ENCODE results near the gene POLR2H. TPM values are rescaled to one million over a fixed set of nuclear protein-coding genes. Genes with fewer than 3 reads are reported as not detected.
A peak's percentile ranks its signal among the peaks of the same experiment; 100 is the strongest.

The POLR2H gene
- total RNA-seq, 1 experiment from 2014 or later = 138 TPM

- no peak for DNase-seq (ENCODE audit: low spot score)
Observed at GRCh38 chr3:184387174-184387714, 25.7 kb downstream of the POLR2H start.

GRCh38 chr3:184388164-184388935 lies 26.8 kb downstream of the POLR2H start:
- DNase-seq (ENCODE audit: low spot score) = no peak

GRCh38 chr3:184388936-184389230 lies 27.4 kb downstream of the POLR2H start:
- no peak for DNase-seq (ENCODE audit: low spot score)

GRCh38 chr3:184389384-184389783 lies 27.9 kb downstream of the POLR2H start:
- no peak for DNase-seq (ENCODE audit: low spot score)

- DNase-seq (ENCODE audit: low spot score) = no peak
Observed at GRCh38 chr3:184389935-184390528, 28.5 kb downstream of the POLR2H start.

- no peak for DNase-seq (ENCODE audit: low spot score)
Observed at GRCh38 chr3:184391266-184391665, 29.8 kb downstream of the POLR2H start.

- DNase-seq (ENCODE audit: low spot score) = no peak
Observed at GRCh38 chr3:184395320-184395660, 33.8 kb downstream of the POLR2H start.

GRCh38 chr3:184399410-184399809 lies 37.9 kb downstream of the POLR2H start:
- DNase-seq (ENCODE audit: low spot score) = no peak

- no peak for DNase-seq (ENCODE audit: low spot score)
Observed at GRCh38 chr3:184405075-184406030, 43.8 kb downstream of the POLR2H start.

- DNase-seq (ENCODE audit: low spot score) = no peak
Observed at GRCh38 chr3:184409331-184409926, 47.9 kb downstream of the POLR2H start.

GRCh38 chr3:184409946-184410500 lies 48.5 kb downstream of the POLR2H start:
- DNase-seq (ENCODE audit: low spot score) = no peak

GRCh38 chr3:184414418-184415202 lies 53.1 kb downstream of the POLR2H start:
- DNase-seq (ENCODE audit: low spot score) = no peak

- no peak for DNase-seq (ENCODE audit: low spot score)
Observed at GRCh38 chr3:184415203-184415490, 53.6 kb downstream of the POLR2H start.

- DNase-seq (ENCODE audit: low spot score) = peak; percentile 75
Observed at GRCh38 chr3:184417619-184418327, 56.3 kb downstream of the POLR2H start.

Small RNA genes within 50 kb of the gene (small RNA-seq; reads per million reads assigned to genes)
- gene SNORD66 = 84.6 reads per million, percentile 96 among the genes with 10 or more reads in this experiment

Other genes with a start within 250 kb of the POLR2H start
- 36.2 and 44.8 TPM in 2 replicates for gene EIF2B5, start 226.4 kb upstream of the POLR2H start, total RNA-seq (2014; rRNA removed; shearing (Covaris generic))
- gene DVL3, start 206.3 kb upstream of the POLR2H start, total RNA-seq (2014; rRNA removed; shearing (Covaris generic)) = 75.1 and 83.9 TPM in 2 replicates
- 280 and 309 TPM in 2 replicates for gene AP2M1, start 186.9 kb upstream of the POLR2H start, total RNA-seq (2014; rRNA removed; shearing (Covaris generic))
- 42.3 and 51.3 TPM in 2 replicates for gene ABCF3, start 175.5 kb upstream of the POLR2H start, total RNA-seq (2014; rRNA removed; shearing (Covaris generic))
- 0.63 and 1.4 TPM in 2 replicates for gene VWA5B2, start 132.1 kb upstream of the POLR2H start, total RNA-seq (2014; rRNA removed; shearing (Covaris generic))
- gene ALG3, start 112.7 kb upstream of the POLR2H start, total RNA-seq (2014; rRNA removed; shearing (Covaris generic)) = 103 and 117 TPM in 2 replicates
- 17.7 and 19.4 TPM in 2 replicates for gene EEF1AKMT4, start 112.0 kb upstream of the POLR2H start, total RNA-seq (2014; rRNA removed; shearing (Covaris generic))
- 0.13 TPM in 1 of 2 replicates, not detected in the other for gene CAMK2N2, start 100.2 kb upstream of the POLR2H start, total RNA-seq (2014; rRNA removed; shearing (Covaris generic))
- not detected in 2 replicates for gene ECE2, start 85.7 kb upstream of the POLR2H start, total RNA-seq (2014; rRNA removed; shearing (Covaris generic))
- 306 and 330 TPM in 2 replicates for gene PSMD2, start 62.5 kb upstream of the POLR2H start, total RNA-seq (2014; rRNA removed; shearing (Covaris generic))
- gene EIF4G1, start 47.1 kb upstream of the POLR2H start, total RNA-seq (2014; rRNA removed; shearing (Covaris generic)) = 494 and 497 TPM in 2 replicates
- gene FAM131A, start 24.1 kb upstream of the POLR2H start, total RNA-seq (2014; rRNA removed; shearing (Covaris generic)) = 21.4 and 26.6 TPM in 2 replicates
- 59.4 and 64.0 TPM in 2 replicates for gene CLCN2, start 105 bp upstream of the POLR2H start, total RNA-seq (2014; rRNA removed; shearing (Covaris generic))
- 0.50 and 0.56 TPM in 2 replicates for gene THPO, start 16.5 kb downstream of the POLR2H start, total RNA-seq (2014; rRNA removed; shearing (Covaris generic))
- 3.4 and 5.2 TPM in 2 replicates for gene CHRD, start 18.3 kb downstream of the POLR2H start, total RNA-seq (2014; rRNA removed; shearing (Covaris generic))
- gene EPHB3, start 200.1 kb downstream of the POLR2H start, total RNA-seq (2014; rRNA removed; shearing (Covaris generic)) = 29.4 and 30.5 TPM in 2 replicates